ENCODE data around the gene DNAJC18. TPM values are rescaled to one million over a fixed set of nuclear protein-coding genes. Genes with fewer than 3 reads are reported as not detected.

The DNAJC18 gene
- total and polyA plus RNA-seq, 2 donors (not counting 1 experiment from before 2014, with no cell fraction given): 2.0 to 13.6 TPM

- H3K4me2 ChIP-seq (replicated peaks; ENCODE audit: low read depth, low read length, poor library complexity, severe bottlenecking): no peak overlapping the region
- H3K9me3 ChIP-seq (ENCODE audit: control extremely low read depth in 1 of 3, control insufficient read depth in 2 of 3, insufficient read depth in 1 of 3, low read length in 2 of 3): no peaks in the 10 kb centered on the region
- CTCF ChIA-PET: interaction anchor here (1.0 to 2.9 kb wide), 3 partner anchors 13 to 48 kb away, joined by 4 to 12 read pairs (median 4); partner anchors contain the start of gene MZB1
- H3K36me3 ChIP-seq (replicated peaks in 1 of 2; ENCODE audit: control extremely low read depth in 1 of 2, control insufficient read depth in 1 of 2, extremely low read depth in 1 of 2, insufficient read depth in 2 of 2, low read length in 1 of 2): peaks cover 2 to 28% of the 10 kb centered on the region in 2 experiments
- no peak overlapping the region for H3K4me3 Mint-ChIP-seq
- peak overlapping the region; percentile 17 for H3K27ac Mint-ChIP-seq
- no peaks in the 10 kb centered on the region for H3K27me3 Mint-ChIP-seq
- H3K27ac ChIP-seq (ENCODE audit: low read length in 2 of 2): no peak overlapping the region
- intact Hi-C loops (cut with micrococcal nuclease): no loop called here
- H3K4me1 ChIP-seq (ENCODE audit: control insufficient read depth in 2 of 2, insufficient read depth in 2 of 2, low read length in 2 of 2): no peaks in the 10 kb centered on the region
- peaks cover 22% of the 10 kb centered on the region for H3K79me2 ChIP-seq (ENCODE audit: control insufficient read depth, insufficient read depth, low read length)
- ATAC-seq (ENCODE audit: low read depth) (no peak), DNase-seq (peak; percentile 10)
- no peak overlapping the region for H2AFZ ChIP-seq (ENCODE audit: insufficient read depth, low read depth, low read length, poor library complexity, severe bottlenecking)
- no peak overlapping the region for H3K9ac ChIP-seq (ENCODE audit: low read length)
- no CpG with 5 or more reads among the region's 2 CpGs for WGBS (ENCODE audit: insufficient coverage)
- no peaks in the 10 kb centered on the region for H4K20me1 ChIP-seq (ENCODE audit: control insufficient read depth, insufficient read depth, low read length, poor library complexity, severe bottlenecking)
- H3K4me1 Mint-ChIP-seq: peaks cover 3% of the 10 kb centered on the region
- H3K27me3 ChIP-seq (replicated peaks in 1 of 4; ENCODE audit: control extremely low read depth in 1 of 4, control insufficient read depth in 3 of 4, insufficient read depth in 4 of 4, low read length in 3 of 4): no peaks in the 10 kb centered on the region
- TF ChIP-seq EZH2 (IDR thresholded peaks at IDR 0.05; ENCODE audit: borderline replicate concordance, insufficient read depth, low read depth, low read length, poor library complexity, severe bottlenecking) (no peak), CTCF (IDR thresholded peaks at IDR 0.05) (no peak)
- POLR2A ChIA-PET: interaction anchor here (0.9 kb wide), 1 partner anchor 32 kb away, joined by 11 read pairs; no protein-coding TSS in a partner anchor
- H3K9me3 Mint-ChIP-seq (ENCODE audit: insufficient read depth): no peaks in the 10 kb centered on the region
- no peak overlapping the region for H3K4me3 ChIP-seq (ENCODE audit: control extremely low read depth in 1 of 5, extremely low read depth in 1 of 5, insufficient read depth in 1 of 5, low read depth in 2 of 5, low read length in 4 of 5)
These were observed 64.4 kb downstream of the DNAJC18 start for GRCh38 chr5:139374909-139375308.

GRCh38 chr5:139371482-139372435 lies 67.6 kb downstream of the DNAJC18 start:
- no peak overlapping the region for H3K27ac ChIP-seq (ENCODE audit: low read length in 2 of 2)
- no peaks in the 10 kb centered on the region for H3K9me3 Mint-ChIP-seq (ENCODE audit: insufficient read depth)
- WGBS (ENCODE audit: insufficient coverage): no CpG with 5 or more reads among the region's 7 CpGs
- no peak overlapping the region for H3K4me3 Mint-ChIP-seq
- DNase-seq: no peak
- no peak overlapping the region for H3K4me3 ChIP-seq (ENCODE audit: control extremely low read depth in 1 of 5, extremely low read depth in 1 of 5, insufficient read depth in 1 of 5, low read depth in 2 of 5, low read length in 4 of 5)
- H3K27me3 ChIP-seq (replicated peaks in 1 of 4; ENCODE audit: control extremely low read depth in 1 of 4, control insufficient read depth in 3 of 4, insufficient read depth in 4 of 4, low read length in 3 of 4): no peaks in the 10 kb centered on the region
- no peak for ATAC-seq (ENCODE audit: low read depth)
- TF ChIP-seq EZH2 (IDR thresholded peaks at IDR 0.05; ENCODE audit: borderline replicate concordance, insufficient read depth, low read depth, low read length, poor library complexity, severe bottlenecking) (no peak), CTCF (IDR thresholded peaks at IDR 0.05) (no peak)
- no peaks in the 10 kb centered on the region for H3K9me3 ChIP-seq (ENCODE audit: control extremely low read depth in 1 of 3, control insufficient read depth in 2 of 3, insufficient read depth in 1 of 3, low read length in 2 of 3)
- H3K4me2 ChIP-seq (replicated peaks; ENCODE audit: low read depth, low read length, poor library complexity, severe bottlenecking): no peak overlapping the region
- H3K36me3 ChIP-seq (replicated peaks in 1 of 2; ENCODE audit: control extremely low read depth in 1 of 2, control insufficient read depth in 1 of 2, extremely low read depth in 1 of 2, insufficient read depth in 2 of 2, low read length in 1 of 2): peaks cover 3 to 43% of the 10 kb centered on the region in 2 experiments
- no peaks in the 10 kb centered on the region for H3K27me3 Mint-ChIP-seq
- H3K4me1 Mint-ChIP-seq: no peaks in the 10 kb centered on the region
- H3K27ac Mint-ChIP-seq: no peak overlapping the region
- H2AFZ ChIP-seq (ENCODE audit: insufficient read depth, low read depth, low read length, poor library complexity, severe bottlenecking): no peak overlapping the region
- no peaks in the 10 kb centered on the region for H3K79me2 ChIP-seq (ENCODE audit: control insufficient read depth, insufficient read depth, low read length)
- ChIA-PET POLR2A (interaction anchor here (0.5 to 0.8 kb wide), 2 partner anchors 9 to 16 kb away, joined by 3 read pairs; no protein-coding TSS in a partner anchor), CTCF (interaction anchor here (0.5 to 2.3 kb wide), 5 partner anchors 11 to 121 kb away, joined by 3 to 6 read pairs (median 5); partner anchors contain the start of gene SLC23A1)
- H3K9ac ChIP-seq (ENCODE audit: low read length): no peak overlapping the region
- H4K20me1 ChIP-seq (ENCODE audit: control insufficient read depth, insufficient read depth, low read length, poor library complexity, severe bottlenecking): no peaks in the 10 kb centered on the region
- no peaks in the 10 kb centered on the region for H3K4me1 ChIP-seq (ENCODE audit: control insufficient read depth in 2 of 2, insufficient read depth in 2 of 2, low read length in 2 of 2)
- intact Hi-C loops (cut with micrococcal nuclease): no loop called here

Measured in B cell (primary cell).